Testis (tissue), 3 donors: Measurements from ENCODE around the gene PIK3CD. TPM values are rescaled to one million over a fixed set of nuclear protein-coding genes. Genes with fewer than 3 reads are reported as not detected.

Experiments
- DNase-seq: peaks from one replicate; pipeline ENCODE4 v3.0.0-alpha.2; 2019
- H3K27ac ChIP-seq, 2 donors: fragments of 200-600 bp; sonication (generic); one replicate each; pipeline ENCODE4 v1.5.1; 2019
- H3K27me3 ChIP-seq: fragments of 200-600 bp; sonication (generic); one replicate; pipeline ENCODE4 v1.5.1; 2019
- H3K36me3 ChIP-seq: fragments of 200-600 bp; sonication (generic); one replicate; pipeline ENCODE4 v1.5.1; 2017; ENCODE audit warnings: low read depth; ENCODE audit errors: missing control alignments
- H3K4me1 ChIP-seq: fragments of 200-600 bp; sonication (generic); one replicate; pipeline ENCODE4 v1.5.1; 2019
- H3K4me3 ChIP-seq, 2 donors: fragments of 200-600 bp; sonication (generic); one replicate each; pipeline ENCODE4 v1.5.1; 2017 to 2019
- H3K9me3 ChIP-seq: fragments of 200-600 bp; sonication (generic); one replicate; pipeline ENCODE4 v1.5.1; 2017
- CTCF ChIP-seq, 3 experiments: fragments of 450-650 bp in 2 of 3; fragments of 200-600 bp in 1 of 3; sonication (generic) in 1 of 3; IDR thresholded peaks; one replicate each; pipeline ENCODE4 v1.5.1; 2016 to 2019; ENCODE audit warnings: antibody characterized with exemption in 3 of 3, mild to moderate bottlenecking in 2 of 3, moderate library complexity in 1 of 3
- POLR2A ChIP-seq: fragments of 450-650 bp; IDR thresholded peaks from one replicate; pipeline ENCODE4 v1.6.1; 2017; ENCODE audit warnings: antibody characterized with exemption, mild to moderate bottlenecking, moderate library complexity
- WGBS, 2 donors: methylation state at CpG; one replicate each; pipeline ENCODE4 v1.1.5; 2018; 5-methylcytosine and 5-hydroxymethylcytosine counted together
- intact Hi-C: fragments of 100-400 bp; cut with DNase I; formaldehyde crosslinking; loops from one replicate; pipeline ENCODE4 v1.15.1; 2023; ENCODE audit warnings: low total_unique reads
- polyA plus RNA-seq: library from polyadenylated mRNA; stranded (reverse); fragments of 350-450 nt; fragmentation: Illumina TruSeq; extraction: RNeasy Lipid Tissue Mini Kit (QIAGEN cat#74804); gene quantifications from one replicate; pipeline ENCODE4 v1.2.3, GENCODE V29; 2014; ENCODE audit warnings: low read depth, low replicate concordance; ENCODE audit not compliant: insufficient read depth
- total RNA-seq, 2 donors: library from RNA; depleted of rRNA; stranded (reverse); fragments of >200 nt; gene quantifications; one replicate each; pipeline ENCODE4 v1.2.3, GENCODE V29; 2016

Gene PIK3CD
- total and polyA plus RNA-seq, 3 donors from 2014 or later, result 11.7 to 17.2 (median 12.4) TPM

DNA sequence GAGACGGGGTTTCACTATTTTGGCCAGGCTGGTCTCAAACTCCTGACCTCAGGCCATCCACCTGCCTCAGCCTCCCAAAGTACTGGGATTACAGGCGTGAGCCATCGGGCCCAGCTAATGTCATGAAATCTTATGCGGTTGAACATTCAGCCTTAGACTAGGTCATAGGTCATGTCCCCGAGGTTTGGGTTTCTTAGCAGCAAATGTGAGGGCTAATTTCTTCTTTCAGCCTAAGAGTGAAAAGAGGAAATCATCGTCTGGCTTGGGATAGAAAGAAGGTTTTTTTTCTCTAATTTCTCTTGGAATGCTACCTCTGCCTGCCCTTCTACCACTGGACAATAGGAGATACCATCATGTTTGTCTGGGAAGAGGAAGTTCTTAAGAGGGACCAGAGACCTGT lies 18.0 kb upstream of the PIK3CD start:
- no peak overlapping the region for H3K27ac ChIP-seq
- no peak for TF ChIP-seq CTCF (IDR thresholded peaks at IDR 0.05)
- TF ChIP-seq POLR2A, result no peak
- WGBS, 2 donors, result 77 to 89% methylated on average over 6 of the region's 6 CpGs
- H3K4me3 ChIP-seq, result no peak overlapping the region
- H3K27me3 ChIP-seq, result no peaks in the 10 kb centered on the region
- H3K9me3 ChIP-seq, result no peaks in the 10 kb centered on the region
- no peaks in the 10 kb centered on the region for H3K36me3 ChIP-seq
- no peak for DNase-seq
- H3K4me1 ChIP-seq, result no peaks in the 10 kb centered on the region
- intact Hi-C loops, result no loop called here

DNA sequence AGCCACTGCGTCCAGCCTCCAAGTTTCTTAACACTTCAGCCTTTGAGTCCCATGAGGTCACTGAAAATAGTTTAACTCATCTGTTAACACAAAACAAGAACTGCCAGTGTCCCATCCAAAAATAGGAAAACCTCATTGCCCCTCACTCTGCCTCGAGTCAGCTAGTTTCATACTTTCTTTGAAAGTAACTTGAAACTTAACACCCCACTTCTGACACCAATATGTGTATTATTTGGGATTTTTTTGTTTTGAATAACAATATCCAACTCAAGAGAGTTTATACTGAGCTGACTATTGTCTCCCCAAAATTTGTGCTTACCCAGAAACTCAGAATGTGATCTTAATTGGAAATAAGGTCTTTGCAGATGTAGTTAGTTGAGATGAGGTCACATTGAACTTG lies 16.9 kb upstream of the PIK3CD start:
- H3K4me1 ChIP-seq, result no peaks in the 10 kb centered on the region
- no peak for TF ChIP-seq POLR2A
- TF ChIP-seq CTCF (IDR thresholded peaks at IDR 0.05), result no peak
- no peak for DNase-seq
- intact Hi-C loops, result no loop called here
- no peak overlapping the region for H3K27ac ChIP-seq
- 83 to 88% methylated on average over 2 of the region's 2 CpGs for WGBS, 2 donors
- H3K27me3 ChIP-seq, result no peaks in the 10 kb centered on the region
- no peaks in the 10 kb centered on the region for H3K36me3 ChIP-seq
- H3K9me3 ChIP-seq, result no peaks in the 10 kb centered on the region
- no peak overlapping the region for H3K4me3 ChIP-seq

GRCh38 chr1:9639227-9639626 lies 12.3 kb upstream of the PIK3CD start:
- 67 to 79% methylated on average over 6 of the region's 6 CpGs for WGBS, 2 donors
- H3K9me3 ChIP-seq, result no peaks in the 10 kb centered on the region
- no peaks in the 10 kb centered on the region for H3K27me3 ChIP-seq
- H3K27ac ChIP-seq, result no peak overlapping the region
- no peak for DNase-seq
- no peak for TF ChIP-seq POLR2A
- no peak for TF ChIP-seq CTCF (IDR thresholded peaks at IDR 0.05)
- intact Hi-C loops, result no loop called here
- no peak overlapping the region for H3K4me3 ChIP-seq
- H3K36me3 ChIP-seq, result no peaks in the 10 kb centered on the region
- H3K4me1 ChIP-seq, result no peaks in the 10 kb centered on the region

DNA sequence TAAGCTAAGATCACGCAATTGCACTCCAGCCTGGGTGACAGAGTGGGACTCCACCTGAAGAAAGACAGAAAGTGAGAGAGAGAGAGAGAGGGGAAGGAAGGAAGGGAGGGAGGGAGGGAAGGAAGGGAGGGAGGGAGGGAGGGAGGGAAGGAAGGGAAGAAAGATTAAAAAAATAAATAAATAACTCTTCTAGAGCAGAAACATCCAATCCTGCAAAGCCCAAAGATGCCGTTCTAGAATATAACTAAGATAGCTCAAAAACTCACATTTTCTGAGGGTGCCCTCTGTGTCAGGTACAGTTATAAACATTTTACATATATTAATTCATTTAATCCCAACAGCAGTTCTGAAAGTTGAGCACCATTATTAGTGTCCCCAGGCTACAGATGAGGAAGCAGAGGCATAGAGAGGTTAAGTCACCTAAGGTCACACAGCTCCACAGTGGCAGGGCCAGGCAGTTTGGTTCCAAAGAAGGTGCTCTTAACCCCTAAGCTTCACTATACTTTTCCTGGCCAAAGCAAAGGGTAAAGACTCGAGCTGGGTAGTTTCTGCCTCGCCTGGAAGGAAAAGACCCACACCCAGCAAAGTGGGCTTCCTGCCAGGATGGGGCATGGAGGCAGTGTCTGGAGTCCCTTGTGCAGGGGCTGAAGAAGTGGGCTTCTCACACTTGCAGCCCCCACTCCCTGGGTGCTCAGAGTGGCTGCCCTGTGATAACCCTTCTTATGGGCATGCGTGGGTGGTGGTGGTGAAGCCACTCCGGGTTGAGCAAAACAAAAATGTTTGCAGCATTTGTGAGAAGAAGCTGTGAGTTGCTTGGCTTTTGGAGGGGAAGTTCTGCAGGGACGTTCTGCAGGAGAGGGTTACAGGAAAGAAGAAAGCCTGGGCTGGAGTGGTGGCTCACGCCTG lies 7.9 kb upstream of the PIK3CD start:
- no peak for TF ChIP-seq CTCF (IDR thresholded peaks at IDR 0.05)
- TF ChIP-seq POLR2A, result no peak
- H3K4me3 ChIP-seq, result no peak overlapping the region
- no peaks in the 10 kb centered on the region for H3K9me3 ChIP-seq
- no peaks in the 10 kb centered on the region for H3K27me3 ChIP-seq
- H3K4me1 ChIP-seq, result no peaks in the 10 kb centered on the region
- H3K36me3 ChIP-seq, result no peaks in the 10 kb centered on the region
- no peak for DNase-seq
- H3K27ac ChIP-seq, result no peak overlapping the region
- 63 to 68% methylated on average over 7 to 8 of the region's 8 CpGs for WGBS, 2 donors
- intact Hi-C loops, result no loop called here

DNA sequence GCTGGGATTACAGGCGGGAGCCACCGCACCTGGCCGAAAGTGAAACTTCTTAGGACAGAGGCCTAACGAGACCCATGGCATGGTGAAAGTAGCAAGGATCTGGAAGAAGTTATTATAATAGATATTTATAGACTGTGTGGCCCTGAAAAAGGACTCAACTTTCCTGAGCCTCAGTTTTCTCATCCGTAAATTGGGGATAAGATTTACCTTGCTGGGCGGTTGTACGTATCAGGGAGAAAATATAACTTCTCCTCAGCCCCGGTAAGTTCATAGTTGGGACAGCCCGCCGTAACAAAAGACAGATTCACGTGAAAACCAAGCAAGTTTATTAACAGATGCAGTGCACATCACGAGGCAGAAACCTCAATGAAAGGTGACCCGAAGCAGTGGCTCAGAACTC lies 5.5 kb upstream of the PIK3CD start:
- intact Hi-C loops, result no loop called here
- H3K27ac ChIP-seq, result no peak overlapping the region
- no peaks in the 10 kb centered on the region for H3K4me1 ChIP-seq
- H3K27me3 ChIP-seq, result no peaks in the 10 kb centered on the region
- no peaks in the 10 kb centered on the region for H3K9me3 ChIP-seq
- H3K4me3 ChIP-seq, result no peak overlapping the region
- no peak for TF ChIP-seq CTCF (IDR thresholded peaks at IDR 0.05)
- no peaks in the 10 kb centered on the region for H3K36me3 ChIP-seq
- WGBS, 2 donors, result 94 to 95% methylated on average over 13 of the region's 13 CpGs
- DNase-seq, result no peak
